Neural progenitor cell (in vitro differentiated cells): ENCODE data around the gene GEMIN5.

Experiments used
- EZH2phosphoT487 ChIP-seq: fragments of 200-600 bp; sonication (generic); IDR thresholded peaks from 2 replicates; pipeline ENCODE4 v1.6.1; 2017; ENCODE audit warnings: antibody characterized with exemption
- TF ChIP-seq, protein P1 (sequence below): fragments of 200-600 bp; sonication (generic); IDR thresholded peaks from 2 replicates; pipeline ENCODE4 v1.5.1; 2017; ENCODE audit warnings: antibody characterized with exemption, mild to moderate bottlenecking

DNA sequence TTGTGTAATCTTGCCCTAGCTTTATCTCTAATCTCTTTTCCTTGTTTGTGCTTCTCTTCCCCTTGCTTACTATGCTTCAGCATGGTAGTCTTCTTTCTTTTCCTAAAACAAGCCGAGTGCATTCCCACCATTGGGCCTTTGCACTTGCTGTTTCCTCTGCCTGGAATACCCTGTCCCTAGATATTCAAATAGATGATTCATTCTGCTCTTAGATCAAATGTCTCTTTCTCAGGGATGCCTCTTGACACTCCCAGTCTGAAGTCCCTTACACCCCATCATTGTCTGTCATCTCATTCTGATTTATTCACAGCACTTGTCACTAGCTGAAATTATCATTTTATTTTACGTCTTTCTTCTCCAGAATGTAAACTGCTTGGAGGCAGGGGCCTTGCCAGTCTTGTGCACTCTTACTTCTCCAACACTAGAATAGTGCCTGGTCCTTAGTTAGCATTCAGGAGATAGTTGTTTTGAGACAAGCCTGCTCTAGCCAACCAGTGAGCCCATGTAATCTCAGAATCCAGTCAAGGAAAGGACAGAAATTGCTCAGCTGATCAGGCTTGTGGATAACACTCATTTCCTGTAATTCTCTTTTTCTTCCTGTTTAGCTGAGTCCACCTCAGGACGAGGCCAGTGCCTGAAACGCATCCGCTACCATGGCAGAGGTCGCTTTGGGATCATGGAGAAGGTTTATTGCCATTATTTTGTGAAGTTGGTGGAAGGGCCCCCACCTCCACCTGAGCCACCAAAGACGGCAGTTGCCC is 28.2 kb upstream of the GEMIN5 start:
- TF ChIP-seq, protein P1, sequence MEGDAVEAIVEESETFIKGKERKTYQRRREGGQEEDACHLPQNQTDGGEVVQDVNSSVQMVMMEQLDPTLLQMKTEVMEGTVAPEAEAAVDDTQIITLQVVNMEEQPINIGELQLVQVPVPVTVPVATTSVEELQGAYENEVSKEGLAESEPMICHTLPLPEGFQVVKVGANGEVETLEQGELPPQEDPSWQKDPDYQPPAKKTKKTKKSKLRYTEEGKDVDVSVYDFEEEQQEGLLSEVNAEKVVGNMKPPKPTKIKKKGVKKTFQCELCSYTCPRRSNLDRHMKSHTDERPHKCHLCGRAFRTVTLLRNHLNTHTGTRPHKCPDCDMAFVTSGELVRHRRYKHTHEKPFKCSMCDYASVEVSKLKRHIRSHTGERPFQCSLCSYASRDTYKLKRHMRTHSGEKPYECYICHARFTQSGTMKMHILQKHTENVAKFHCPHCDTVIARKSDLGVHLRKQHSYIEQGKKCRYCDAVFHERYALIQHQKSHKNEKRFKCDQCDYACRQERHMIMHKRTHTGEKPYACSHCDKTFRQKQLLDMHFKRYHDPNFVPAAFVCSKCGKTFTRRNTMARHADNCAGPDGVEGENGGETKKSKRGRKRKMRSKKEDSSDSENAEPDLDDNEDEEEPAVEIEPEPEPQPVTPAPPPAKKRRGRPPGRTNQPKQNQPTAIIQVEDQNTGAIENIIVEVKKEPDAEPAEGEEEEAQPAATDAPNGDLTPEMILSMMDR = no peak
- TF ChIP-seq EZH2phosphoT487 = no peak
